Measurements from ENCODE around the gene TMEM254.

- TF ChIP-seq EZH2 (IDR thresholded peaks at IDR 0.05; ENCODE audit: borderline replicate concordance, low read length), result no peak
- TF ChIP-seq, protein P1, sequence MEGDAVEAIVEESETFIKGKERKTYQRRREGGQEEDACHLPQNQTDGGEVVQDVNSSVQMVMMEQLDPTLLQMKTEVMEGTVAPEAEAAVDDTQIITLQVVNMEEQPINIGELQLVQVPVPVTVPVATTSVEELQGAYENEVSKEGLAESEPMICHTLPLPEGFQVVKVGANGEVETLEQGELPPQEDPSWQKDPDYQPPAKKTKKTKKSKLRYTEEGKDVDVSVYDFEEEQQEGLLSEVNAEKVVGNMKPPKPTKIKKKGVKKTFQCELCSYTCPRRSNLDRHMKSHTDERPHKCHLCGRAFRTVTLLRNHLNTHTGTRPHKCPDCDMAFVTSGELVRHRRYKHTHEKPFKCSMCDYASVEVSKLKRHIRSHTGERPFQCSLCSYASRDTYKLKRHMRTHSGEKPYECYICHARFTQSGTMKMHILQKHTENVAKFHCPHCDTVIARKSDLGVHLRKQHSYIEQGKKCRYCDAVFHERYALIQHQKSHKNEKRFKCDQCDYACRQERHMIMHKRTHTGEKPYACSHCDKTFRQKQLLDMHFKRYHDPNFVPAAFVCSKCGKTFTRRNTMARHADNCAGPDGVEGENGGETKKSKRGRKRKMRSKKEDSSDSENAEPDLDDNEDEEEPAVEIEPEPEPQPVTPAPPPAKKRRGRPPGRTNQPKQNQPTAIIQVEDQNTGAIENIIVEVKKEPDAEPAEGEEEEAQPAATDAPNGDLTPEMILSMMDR (conservative IDR thresholded peaks at IDR 0.05 in 1 of 2, IDR thresholded peaks at IDR 0.05 in 1 of 2; ENCODE audit: extremely low read depth in 1 of 2, insufficient read depth in 1 of 2, low read depth in 1 of 2, low read length in 2 of 2), result no peak
These were observed 3.6 kb downstream of the TMEM254 start for GRCh38 chr10:80081801-80082750.

Data from mammary epithelial cell (primary cell).